Smooth muscle cell (in vitro differentiated cells): ENCODE data around the gene CNTF. TPM values are rescaled to one million over a fixed set of nuclear protein-coding genes. Genes with fewer than 3 reads are reported as not detected.

Experiments
- DNase-seq: peaks from one replicate; lab custom pipeline; 2025; ENCODE audit not compliant: unreplicated experiment; lab: John Stamatoyannopoulos, UW
- H2AFZ ChIP-seq: fragments of 200-600 bp; sonication (generic); 2 replicates; pipeline ENCODE4 v1.6.0; 2016; ENCODE audit warnings: antibody characterized with exemption, low read depth, mild to moderate bottlenecking
- H3F3A ChIP-seq: fragments of 200-600 bp; sonication (generic); 2 replicates; pipeline ENCODE4 v1.6.0; 2017; ENCODE audit warnings: antibody characterized with exemption, low read depth
- H3K27ac ChIP-seq: fragments of 200-600 bp; sonication (generic); 2 replicates; pipeline ENCODE4 v1.5.1; 2016; ENCODE audit warnings: low read depth, mild to moderate bottlenecking
- H3K27me3 ChIP-seq: fragments of 200-600 bp; sonication (generic); 2 replicates; pipeline ENCODE4 v1.6.1; 2016; ENCODE audit warnings: low read depth, mild to moderate bottlenecking
- H3K36me3 ChIP-seq: fragments of 200-600 bp; sonication (generic); 2 replicates; pipeline ENCODE4 v1.5.1; 2016; ENCODE audit warnings: low read depth
- H3K4me1 ChIP-seq: fragments of 200-600 bp; sonication (generic); 2 replicates; pipeline ENCODE4 v1.5.1; 2016; ENCODE audit warnings: low read depth
- H3K4me2 ChIP-seq: fragments of 200-600 bp; sonication (generic); 2 replicates; pipeline ENCODE4 v1.6.0; 2016; ENCODE audit warnings: mild to moderate bottlenecking
- H3K4me3 ChIP-seq: fragments of 200-600 bp; sonication (generic); 2 replicates; pipeline ENCODE4 v1.5.1; 2016; ENCODE audit warnings: mild to moderate bottlenecking
- H3K79me2 ChIP-seq: fragments of 200-600 bp; sonication (generic); 2 replicates; pipeline ENCODE4 v1.6.0; 2016; ENCODE audit warnings: low read depth, mild to moderate bottlenecking
- H3K9ac ChIP-seq: fragments of 200-600 bp; sonication (generic); 2 replicates; pipeline ENCODE4 v1.6.0; 2016; ENCODE audit warnings: low read depth
- H3K9me3 ChIP-seq: fragments of 200-600 bp; sonication (generic); replicated peaks from 2 replicates; pipeline ENCODE4 v1.5.1; 2016; ENCODE audit warnings: low read depth
- H4K20me1 ChIP-seq: fragments of 200-600 bp; sonication (generic); 2 replicates; pipeline ENCODE4 v1.6.0; 2016; ENCODE audit warnings: low read depth
- WGBS: methylation state at CpG from one replicate; pipeline ENCODE4 v1.1.7; 2016; ENCODE audit warnings: low lambda C conversion rate; 5-methylcytosine and 5-hydroxymethylcytosine counted together
- polyA plus RNA-seq: library from polyadenylated mRNA; unstranded; fragments of >200 nt; fragmentation: Nextera tagmentation; extraction: Ambion mirVana; gene quantifications from 2 replicates; pipeline ENCODE4 v1.2.1, GENCODE V29; 2016
- total RNA-seq: library from RNA; depleted of rRNA; stranded (reverse); fragments of >200 nt; gene quantifications from 2 replicates; pipeline ENCODE4 v1.2.3, GENCODE V29; 2014
- TF ChIP-seq, protein P1 (sequence below): fragments of 200-600 bp; sonication (generic); IDR thresholded peaks from 2 replicates; pipeline ENCODE4 v1.5.1; 2017; ENCODE audit warnings: borderline replicate concordance, mild to moderate bottlenecking, antibody characterized with exemption; ENCODE audit not compliant: insufficient read depth, poor library complexity, severe bottlenecking

Gene CNTF
- total and polyA plus RNA-seq, 2 experiments from 2014 or later = 0.66 to 2.2 TPM

DNA sequence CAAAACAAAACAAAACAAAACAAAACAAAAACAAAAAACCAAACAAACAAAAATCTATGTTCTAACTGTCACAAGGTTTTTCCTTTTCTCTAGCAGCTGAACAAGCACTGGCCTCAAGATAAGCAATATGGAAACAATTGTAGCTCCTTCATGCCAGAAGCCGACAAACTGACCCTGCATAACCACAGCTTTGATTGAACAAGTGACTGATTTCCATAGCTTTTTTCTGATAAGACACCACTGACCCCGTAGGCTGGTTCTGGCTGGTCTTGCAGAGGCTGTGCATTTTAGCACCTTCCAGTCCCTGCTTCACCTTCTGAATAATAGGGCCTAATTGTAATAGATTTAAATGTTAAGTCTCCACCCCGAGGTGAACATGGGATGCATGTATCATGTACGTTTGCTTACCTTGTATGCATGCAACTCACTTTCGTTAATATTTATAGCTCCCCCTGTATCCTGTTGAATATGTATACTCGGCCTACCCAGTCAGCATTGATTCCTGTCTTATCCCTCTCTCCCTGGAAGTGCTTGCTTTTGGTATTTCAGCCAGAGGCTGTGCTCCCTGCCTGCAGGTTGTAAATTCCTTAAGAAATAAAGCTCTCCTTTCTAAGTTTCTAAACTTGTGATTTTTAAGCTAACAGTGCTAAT is 49.6 kb downstream of the CNTF start:
- Histone ChIP-seq H3K4me3 (no peak overlapping the region), H3K27me3 (no peaks in the 10 kb centered on the region), H3K9me3 (no peaks in the 10 kb centered on the region), H3K9ac (no peak overlapping the region), H3K4me1 (no peaks in the 10 kb centered on the region), H3K79me2 (no peaks in the 10 kb centered on the region), H3K4me2 (no peak overlapping the region), H3K36me3 (no peaks in the 10 kb centered on the region), H3K27ac (no peak overlapping the region), H4K20me1 (no peaks in the 10 kb centered on the region), H2AFZ (no peak overlapping the region), H3F3A (no peaks in the 10 kb centered on the region)
- WGBS = 74% methylated on average over 6 of the region's 6 CpGs
- TF ChIP-seq, protein P1, sequence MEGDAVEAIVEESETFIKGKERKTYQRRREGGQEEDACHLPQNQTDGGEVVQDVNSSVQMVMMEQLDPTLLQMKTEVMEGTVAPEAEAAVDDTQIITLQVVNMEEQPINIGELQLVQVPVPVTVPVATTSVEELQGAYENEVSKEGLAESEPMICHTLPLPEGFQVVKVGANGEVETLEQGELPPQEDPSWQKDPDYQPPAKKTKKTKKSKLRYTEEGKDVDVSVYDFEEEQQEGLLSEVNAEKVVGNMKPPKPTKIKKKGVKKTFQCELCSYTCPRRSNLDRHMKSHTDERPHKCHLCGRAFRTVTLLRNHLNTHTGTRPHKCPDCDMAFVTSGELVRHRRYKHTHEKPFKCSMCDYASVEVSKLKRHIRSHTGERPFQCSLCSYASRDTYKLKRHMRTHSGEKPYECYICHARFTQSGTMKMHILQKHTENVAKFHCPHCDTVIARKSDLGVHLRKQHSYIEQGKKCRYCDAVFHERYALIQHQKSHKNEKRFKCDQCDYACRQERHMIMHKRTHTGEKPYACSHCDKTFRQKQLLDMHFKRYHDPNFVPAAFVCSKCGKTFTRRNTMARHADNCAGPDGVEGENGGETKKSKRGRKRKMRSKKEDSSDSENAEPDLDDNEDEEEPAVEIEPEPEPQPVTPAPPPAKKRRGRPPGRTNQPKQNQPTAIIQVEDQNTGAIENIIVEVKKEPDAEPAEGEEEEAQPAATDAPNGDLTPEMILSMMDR = no peak
- DNase-seq = no peak

DNA sequence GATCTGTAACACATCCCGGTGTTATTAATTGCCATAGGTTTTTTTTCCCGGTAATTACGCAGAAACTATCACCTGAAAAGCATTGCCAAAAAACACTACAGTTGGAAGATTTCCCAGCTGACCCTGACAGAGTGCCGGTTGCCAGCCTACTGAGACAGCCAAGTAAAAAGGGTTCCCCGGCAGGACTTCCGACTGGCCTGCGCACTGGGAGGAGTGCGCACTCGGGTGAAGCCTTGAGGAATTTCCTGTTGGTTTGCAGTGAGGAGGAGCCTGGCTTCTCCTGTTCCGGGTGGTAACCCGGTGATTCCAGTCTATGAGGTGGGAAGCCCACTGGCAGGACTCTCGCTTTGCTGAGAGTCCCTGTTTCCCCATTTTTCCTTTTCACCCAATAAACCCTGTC is 52.1 kb downstream of the CNTF start:
- Histone ChIP-seq H3K27ac (no peak overlapping the region), H3K4me1 (no peaks in the 10 kb centered on the region), H2AFZ (no peak overlapping the region), H3K4me2 (no peak overlapping the region), H4K20me1 (no peaks in the 10 kb centered on the region), H3F3A (no peaks in the 10 kb centered on the region), H3K79me2 (no peaks in the 10 kb centered on the region), H3K36me3 (no peaks in the 10 kb centered on the region), H3K4me3 (no peak overlapping the region), H3K27me3 (no peaks in the 10 kb centered on the region), H3K9ac (no peak overlapping the region), H3K9me3 (no peaks in the 10 kb centered on the region)
- 89% methylated on average over 12 of the region's 12 CpGs for WGBS
- TF ChIP-seq, protein P1 = no peak
- no peak for DNase-seq

Other genes starting within 250 kb of the CNTF start
- gene OR5B3, start 215.8 kb upstream of the CNTF start, total RNA-seq = not detected in 2 replicates
- gene OR5B3, start 215.8 kb upstream of the CNTF start, polyA plus RNA-seq = not detected in 2 replicates
- not detected in 2 replicates for gene OR5B2, start 194.5 kb upstream of the CNTF start, total RNA-seq
- not detected in 2 replicates for gene OR5B2, start 194.5 kb upstream of the CNTF start, polyA plus RNA-seq
- not detected in 2 replicates for gene OR5B12, start 180.4 kb upstream of the CNTF start, total RNA-seq
- not detected in 2 replicates for gene OR5B12, start 180.4 kb upstream of the CNTF start, polyA plus RNA-seq
- not detected in 2 replicates for gene OR5B21, start 114.6 kb upstream of the CNTF start, total RNA-seq
- not detected in 2 replicates for gene OR5B21, start 114.6 kb upstream of the CNTF start, polyA plus RNA-seq
- gene LPXN, start 46.8 kb upstream of the CNTF start, total RNA-seq = 1.9 and 2.1 TPM in 2 replicates
- 2.7 and 4.0 TPM in 2 replicates for gene LPXN, start 46.8 kb upstream of the CNTF start, polyA plus RNA-seq
- 43.0 and 47.4 TPM in 2 replicates for gene ZFP91, start 43.6 kb upstream of the CNTF start, total RNA-seq
- gene ZFP91, start 43.6 kb upstream of the CNTF start, polyA plus RNA-seq = 14.5 and 16.9 TPM in 2 replicates
- not detected in 2 replicates for gene GLYAT, start 109.3 kb downstream of the CNTF start, total RNA-seq
- gene GLYAT, start 109.3 kb downstream of the CNTF start, polyA plus RNA-seq = not detected in 2 replicates
- 0.27 and 1.6 TPM in 2 replicates for gene GLYATL2, start 222.0 kb downstream of the CNTF start, total RNA-seq
- 0.09 TPM in 1 of 2 replicates, not detected in the other for gene GLYATL2, start 222.0 kb downstream of the CNTF start, polyA plus RNA-seq